PC-9 (cell line): ENCODE results near the gene TMIGD1.

Experiments
- EZH2 ChIP-seq: fragments of 200-600 bp; sonication (generic); IDR thresholded peaks from 2 replicates; pipeline ENCODE4 v1.8.0; 2017; ENCODE audit warnings: antibody characterized with exemption, low read depth
- TF ChIP-seq, protein P1 (sequence below): fragments of 200-600 bp; sonication (generic); conservative IDR thresholded peaks from 2 replicates; pipeline ENCODE4 v1.6.1; 2017; ENCODE audit warnings: mixed run types, antibody characterized with exemption, mild to moderate bottlenecking, moderate library complexity

DNA sequence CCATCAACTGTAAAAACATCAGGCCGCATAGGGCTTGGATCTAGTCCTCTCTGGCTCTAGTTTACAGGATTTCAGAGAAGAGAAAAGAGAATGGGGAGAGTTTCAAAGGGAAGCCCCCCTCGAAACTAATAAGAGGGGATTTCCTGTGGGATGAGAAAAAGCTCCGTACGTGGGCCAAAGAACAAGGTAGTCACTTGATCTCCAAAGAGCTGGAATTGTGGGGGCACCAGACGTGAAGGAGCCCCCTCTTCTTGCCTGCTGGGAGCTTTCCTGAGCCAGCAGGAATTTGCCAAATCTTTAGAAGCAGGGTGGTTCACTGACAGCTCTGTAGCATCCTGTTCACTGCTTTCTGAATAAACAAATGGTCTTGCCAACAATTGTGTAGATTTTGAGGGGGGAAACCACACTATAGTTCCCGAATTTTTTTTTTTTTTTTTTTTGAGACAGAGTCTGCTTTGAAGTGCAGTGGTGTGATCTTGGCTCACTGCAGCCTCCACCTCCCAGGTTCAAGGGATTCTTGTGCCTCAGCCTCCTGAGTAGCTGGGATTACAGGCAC is 7.0 kb upstream of the TMIGD1 start:
- TF ChIP-seq EZH2, result no peak
- TF ChIP-seq, protein P1, sequence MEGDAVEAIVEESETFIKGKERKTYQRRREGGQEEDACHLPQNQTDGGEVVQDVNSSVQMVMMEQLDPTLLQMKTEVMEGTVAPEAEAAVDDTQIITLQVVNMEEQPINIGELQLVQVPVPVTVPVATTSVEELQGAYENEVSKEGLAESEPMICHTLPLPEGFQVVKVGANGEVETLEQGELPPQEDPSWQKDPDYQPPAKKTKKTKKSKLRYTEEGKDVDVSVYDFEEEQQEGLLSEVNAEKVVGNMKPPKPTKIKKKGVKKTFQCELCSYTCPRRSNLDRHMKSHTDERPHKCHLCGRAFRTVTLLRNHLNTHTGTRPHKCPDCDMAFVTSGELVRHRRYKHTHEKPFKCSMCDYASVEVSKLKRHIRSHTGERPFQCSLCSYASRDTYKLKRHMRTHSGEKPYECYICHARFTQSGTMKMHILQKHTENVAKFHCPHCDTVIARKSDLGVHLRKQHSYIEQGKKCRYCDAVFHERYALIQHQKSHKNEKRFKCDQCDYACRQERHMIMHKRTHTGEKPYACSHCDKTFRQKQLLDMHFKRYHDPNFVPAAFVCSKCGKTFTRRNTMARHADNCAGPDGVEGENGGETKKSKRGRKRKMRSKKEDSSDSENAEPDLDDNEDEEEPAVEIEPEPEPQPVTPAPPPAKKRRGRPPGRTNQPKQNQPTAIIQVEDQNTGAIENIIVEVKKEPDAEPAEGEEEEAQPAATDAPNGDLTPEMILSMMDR, result no peak
